ENCODE data around the gene NFATC2. TPM values are rescaled to one million over a fixed set of nuclear protein-coding genes. Genes with fewer than 3 reads are reported as not detected.

NFATC2 gene
- total and polyA plus RNA-seq, 8 donors, result 5.3 to 12.3 (median 8.5) TPM

DNA sequence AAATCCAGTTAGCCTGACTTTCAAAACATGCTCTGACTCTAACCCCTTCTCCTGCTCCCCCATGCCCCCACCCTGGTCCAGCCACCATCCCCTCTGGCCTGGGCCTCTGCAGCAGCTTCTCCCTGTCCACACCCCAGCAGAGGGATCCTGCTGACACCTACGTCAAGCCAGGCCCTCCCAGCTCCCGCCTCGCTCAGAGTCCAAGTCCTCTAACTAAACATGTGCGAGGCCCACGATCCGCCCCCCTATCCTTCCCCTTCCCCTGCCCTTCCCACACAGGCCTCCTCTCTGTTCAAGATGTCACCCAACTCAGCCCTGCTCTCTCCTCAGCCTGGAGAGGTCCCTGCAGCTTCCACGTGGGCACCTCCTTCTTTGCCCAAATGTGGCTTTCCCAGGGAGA is 33.7 kb downstream of the NFATC2 start:
- Histone ChIP-seq H3K27ac (no peak overlapping the region), H3K4me3 (no peak overlapping the region), H3K4me1 (no peaks in the 10 kb centered on the region), H3K9me3 (no peaks in the 10 kb centered on the region), H3K36me3 (no peaks in the 10 kb centered on the region), H3K27me3 (no peaks in the 10 kb centered on the region)
- TF ChIP-seq, protein P1, sequence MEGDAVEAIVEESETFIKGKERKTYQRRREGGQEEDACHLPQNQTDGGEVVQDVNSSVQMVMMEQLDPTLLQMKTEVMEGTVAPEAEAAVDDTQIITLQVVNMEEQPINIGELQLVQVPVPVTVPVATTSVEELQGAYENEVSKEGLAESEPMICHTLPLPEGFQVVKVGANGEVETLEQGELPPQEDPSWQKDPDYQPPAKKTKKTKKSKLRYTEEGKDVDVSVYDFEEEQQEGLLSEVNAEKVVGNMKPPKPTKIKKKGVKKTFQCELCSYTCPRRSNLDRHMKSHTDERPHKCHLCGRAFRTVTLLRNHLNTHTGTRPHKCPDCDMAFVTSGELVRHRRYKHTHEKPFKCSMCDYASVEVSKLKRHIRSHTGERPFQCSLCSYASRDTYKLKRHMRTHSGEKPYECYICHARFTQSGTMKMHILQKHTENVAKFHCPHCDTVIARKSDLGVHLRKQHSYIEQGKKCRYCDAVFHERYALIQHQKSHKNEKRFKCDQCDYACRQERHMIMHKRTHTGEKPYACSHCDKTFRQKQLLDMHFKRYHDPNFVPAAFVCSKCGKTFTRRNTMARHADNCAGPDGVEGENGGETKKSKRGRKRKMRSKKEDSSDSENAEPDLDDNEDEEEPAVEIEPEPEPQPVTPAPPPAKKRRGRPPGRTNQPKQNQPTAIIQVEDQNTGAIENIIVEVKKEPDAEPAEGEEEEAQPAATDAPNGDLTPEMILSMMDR (IDR thresholded peaks at IDR 0.05), result no peak
- intact Hi-C loops (cut with DNase I), result no loop called here
- DNase-seq, result no peak
- no peak for ATAC-seq

DNA sequence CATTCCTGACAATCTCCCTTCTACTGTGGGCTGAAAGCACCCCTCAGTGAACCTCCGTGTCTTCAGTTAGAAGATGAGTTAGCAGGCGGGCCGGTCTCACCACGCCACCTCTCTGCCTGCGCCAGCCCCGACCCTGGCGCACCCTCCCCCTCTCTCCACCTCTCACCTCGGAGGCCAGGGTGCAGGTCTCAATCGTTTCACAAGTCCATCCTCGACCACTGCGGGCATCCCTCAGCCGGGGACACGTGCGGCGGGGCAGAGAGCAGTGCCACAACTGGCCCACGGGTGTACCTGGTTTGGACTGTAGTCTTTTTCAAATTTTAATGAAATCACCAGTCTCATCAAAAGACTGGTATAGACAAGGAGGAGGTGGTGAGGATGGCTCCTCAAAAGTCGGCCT is 34.4 kb downstream of the NFATC2 start:
- intact Hi-C loops (cut with DNase I), result no loop called here

DNA sequence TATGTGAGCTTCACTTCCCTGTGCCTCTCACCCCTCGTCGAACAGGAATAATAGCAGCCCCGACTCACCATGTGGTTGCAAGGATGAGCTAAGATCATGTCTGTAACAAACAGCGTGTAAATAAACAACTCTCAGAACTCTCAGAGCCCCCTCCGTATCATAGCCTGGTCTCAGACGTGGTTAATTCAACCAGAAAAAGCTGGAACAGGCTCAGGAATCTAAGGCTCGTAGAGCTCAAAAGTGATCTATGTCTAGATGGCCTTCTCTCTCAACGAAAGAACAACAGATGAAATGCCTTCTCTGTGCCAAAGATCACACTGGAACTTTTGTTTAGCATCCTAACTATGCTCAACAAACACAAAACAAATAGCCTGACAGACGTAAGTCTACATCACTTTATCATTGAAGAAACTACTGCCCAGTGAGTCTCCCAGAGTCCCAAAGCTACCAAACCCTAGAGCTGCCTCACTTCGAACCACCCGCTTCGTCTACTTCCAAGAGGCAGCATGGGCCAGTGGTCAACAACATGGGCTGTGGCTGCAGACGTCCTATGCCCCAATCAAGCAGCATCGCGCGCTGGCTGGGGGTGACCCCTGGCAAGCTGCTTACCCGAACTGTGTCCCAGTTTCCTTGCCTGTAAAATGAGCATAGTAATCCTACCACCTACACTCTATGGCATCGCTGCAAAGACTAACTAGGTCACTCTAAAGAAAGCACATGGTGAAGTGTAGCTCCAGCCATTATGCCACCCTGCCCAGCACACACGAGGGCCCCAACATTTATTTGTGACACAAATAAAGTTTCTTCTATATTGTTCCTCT is 35.1 kb downstream of the NFATC2 start:
- H3K27me3 ChIP-seq, result no peaks in the 10 kb centered on the region
- no peaks in the 10 kb centered on the region for H3K36me3 ChIP-seq
- no peaks in the 10 kb centered on the region for H3K4me1 ChIP-seq
- TF ChIP-seq, protein P1 (IDR thresholded peaks at IDR 0.05), result no peak
- no peak overlapping the region for H3K4me3 ChIP-seq
- H3K27ac ChIP-seq, result no peak overlapping the region
- H3K9me3 ChIP-seq, result no peaks in the 10 kb centered on the region
- intact Hi-C loops (cut with DNase I), result no loop called here
- ATAC-seq (no peak), DNase-seq (no peak)

More for the DNA sequence above, 34.4 kb downstream of the NFATC2 start:
- no peaks in the 10 kb centered on the region for H3K9me3 ChIP-seq
- H3K36me3 ChIP-seq, result no peaks in the 10 kb centered on the region
- H3K4me3 ChIP-seq, result no peak overlapping the region
- TF ChIP-seq, protein P1 (IDR thresholded peaks at IDR 0.05), result no peak
- H3K27ac ChIP-seq, result no peak overlapping the region
- H3K27me3 ChIP-seq, result no peaks in the 10 kb centered on the region
- no peak for DNase-seq
- no peaks in the 10 kb centered on the region for H3K4me1 ChIP-seq
- ATAC-seq, result no peak

DNA sequence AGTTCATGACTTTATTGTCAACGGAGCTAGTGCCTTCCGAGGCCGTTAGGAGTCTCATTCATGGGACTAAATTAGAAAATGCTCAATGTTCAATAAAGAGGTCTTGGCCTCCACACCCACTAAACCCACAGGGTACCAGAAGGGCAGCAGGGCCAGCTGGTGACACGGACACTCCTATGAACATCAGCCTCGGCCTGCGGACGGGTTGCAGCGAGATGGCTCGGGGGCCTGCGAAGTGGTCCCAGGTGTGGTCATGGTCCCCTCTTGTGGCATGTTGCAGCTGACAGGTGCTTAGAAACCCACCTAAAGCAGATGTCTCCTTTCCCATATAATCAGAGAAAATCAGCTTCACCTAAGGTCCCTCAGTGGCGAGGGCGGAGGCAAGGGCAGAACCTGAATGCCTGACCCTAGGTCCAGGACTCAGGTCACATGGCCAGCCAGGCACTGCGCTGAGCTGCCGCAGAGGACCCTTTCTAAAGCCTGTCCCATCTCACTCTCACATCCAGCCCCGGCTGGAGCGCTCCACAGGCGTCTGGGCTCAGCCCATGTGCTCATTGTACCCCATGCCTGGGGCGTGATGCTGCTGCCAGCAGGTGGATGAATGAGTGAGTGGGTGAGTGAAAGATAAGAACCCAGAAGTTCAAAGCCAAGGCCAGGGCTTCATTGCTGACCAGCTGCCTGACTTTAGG is 35.8 kb downstream of the NFATC2 start:
- no peak for DNase-seq
- H3K4me3 ChIP-seq, result no peak overlapping the region
- intact Hi-C loops (cut with DNase I), result no loop called here
- TF ChIP-seq, protein P1 (IDR thresholded peaks at IDR 0.05), result no peak
- no peak overlapping the region for H3K27ac ChIP-seq
- H3K36me3 ChIP-seq, result no peaks in the 10 kb centered on the region
- H3K4me1 ChIP-seq, result no peaks in the 10 kb centered on the region
- no peak for ATAC-seq
- no peaks in the 10 kb centered on the region for H3K27me3 ChIP-seq
- no peaks in the 10 kb centered on the region for H3K9me3 ChIP-seq

DNA sequence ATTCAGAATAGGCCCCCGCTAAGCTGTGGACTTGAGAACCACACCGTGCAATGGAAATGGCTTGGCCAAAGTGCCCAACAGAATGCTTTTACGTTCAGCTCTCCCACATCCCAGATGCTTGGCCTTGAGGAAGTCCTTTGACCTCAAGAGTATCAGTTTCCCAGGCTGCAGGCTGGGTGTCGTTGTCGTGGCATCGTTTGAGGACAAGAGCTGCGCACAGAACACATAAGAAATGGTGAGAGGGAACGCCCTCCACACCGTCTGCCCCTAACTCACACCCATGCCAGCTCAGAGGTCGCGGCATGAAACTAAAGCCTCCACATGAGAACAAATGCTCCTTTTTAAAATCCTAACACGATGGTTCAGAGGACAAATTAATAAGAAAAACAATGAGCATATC is 37.0 kb downstream of the NFATC2 start:
- intact Hi-C loops (cut with DNase I), result no loop called here
- H3K4me3 ChIP-seq, result no peak overlapping the region

More for the DNA sequence above, 37.0 kb downstream of the NFATC2 start:
- TF ChIP-seq, protein P1 (IDR thresholded peaks at IDR 0.05), result no peak
- no peaks in the 10 kb centered on the region for H3K36me3 ChIP-seq
- no peaks in the 10 kb centered on the region for H3K27me3 ChIP-seq
- ATAC-seq (no peak), DNase-seq (no peak)
- H3K27ac ChIP-seq, result no peak overlapping the region
- no peaks in the 10 kb centered on the region for H3K4me1 ChIP-seq
- H3K9me3 ChIP-seq, result no peaks in the 10 kb centered on the region

Data from left lung (tissue), 10 donors.